ENCODE measurements around the gene TTC17.
"Not testable (repeated sequence)": the region's sequence is repeated elsewhere in the genome, so short reads cannot be mapped to it uniquely, and the experiment has no call there.

TTC17 gene, protein sequence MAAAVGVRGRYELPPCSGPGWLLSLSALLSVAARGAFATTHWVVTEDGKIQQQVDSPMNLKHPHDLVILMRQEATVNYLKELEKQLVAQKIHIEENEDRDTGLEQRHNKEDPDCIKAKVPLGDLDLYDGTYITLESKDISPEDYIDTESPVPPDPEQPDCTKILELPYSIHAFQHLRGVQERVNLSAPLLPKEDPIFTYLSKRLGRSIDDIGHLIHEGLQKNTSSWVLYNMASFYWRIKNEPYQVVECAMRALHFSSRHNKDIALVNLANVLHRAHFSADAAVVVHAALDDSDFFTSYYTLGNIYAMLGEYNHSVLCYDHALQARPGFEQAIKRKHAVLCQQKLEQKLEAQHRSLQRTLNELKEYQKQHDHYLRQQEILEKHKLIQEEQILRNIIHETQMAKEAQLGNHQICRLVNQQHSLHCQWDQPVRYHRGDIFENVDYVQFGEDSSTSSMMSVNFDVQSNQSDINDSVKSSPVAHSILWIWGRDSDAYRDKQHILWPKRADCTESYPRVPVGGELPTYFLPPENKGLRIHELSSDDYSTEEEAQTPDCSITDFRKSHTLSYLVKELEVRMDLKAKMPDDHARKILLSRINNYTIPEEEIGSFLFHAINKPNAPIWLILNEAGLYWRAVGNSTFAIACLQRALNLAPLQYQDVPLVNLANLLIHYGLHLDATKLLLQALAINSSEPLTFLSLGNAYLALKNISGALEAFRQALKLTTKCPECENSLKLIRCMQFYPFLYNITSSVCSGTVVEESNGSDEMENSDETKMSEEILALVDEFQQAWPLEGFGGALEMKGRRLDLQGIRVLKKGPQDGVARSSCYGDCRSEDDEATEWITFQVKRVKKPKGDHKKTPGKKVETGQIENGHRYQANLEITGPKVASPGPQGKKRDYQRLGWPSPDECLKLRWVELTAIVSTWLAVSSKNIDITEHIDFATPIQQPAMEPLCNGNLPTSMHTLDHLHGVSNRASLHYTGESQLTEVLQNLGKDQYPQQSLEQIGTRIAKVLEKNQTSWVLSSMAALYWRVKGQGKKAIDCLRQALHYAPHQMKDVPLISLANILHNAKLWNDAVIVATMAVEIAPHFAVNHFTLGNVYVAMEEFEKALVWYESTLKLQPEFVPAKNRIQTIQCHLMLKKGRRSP

DNA sequence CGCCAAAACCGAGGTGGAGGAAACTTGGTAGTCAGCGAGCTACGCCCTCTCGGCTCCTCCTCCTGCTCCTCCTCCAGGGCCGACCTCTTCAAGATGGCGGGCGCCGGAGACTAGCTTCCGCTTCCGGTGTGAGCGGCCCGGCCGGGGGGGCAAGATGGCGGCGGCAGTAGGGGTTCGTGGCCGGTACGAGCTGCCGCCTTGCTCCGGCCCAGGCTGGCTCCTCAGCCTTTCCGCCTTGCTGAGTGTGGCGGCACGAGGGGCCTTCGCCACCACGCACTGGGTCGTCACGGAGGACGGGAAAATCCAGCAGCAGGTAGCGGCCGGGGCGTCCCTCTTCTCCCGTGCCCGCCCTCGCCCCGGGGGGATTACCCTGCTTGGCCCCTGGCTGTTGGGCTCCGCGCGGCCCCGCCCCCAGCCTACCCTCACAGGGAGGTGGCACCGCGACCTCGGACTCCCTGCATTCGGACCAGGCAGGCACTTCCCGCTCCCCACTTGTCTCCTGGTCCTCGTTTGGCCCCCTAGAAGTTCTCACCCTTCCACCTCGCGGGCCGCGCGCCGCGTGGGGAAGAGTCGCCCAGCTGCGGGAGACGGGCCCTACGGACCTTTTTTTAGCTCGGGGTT is at the start of gene TTC17:
Gene TTC17, plus strand, starts transcription at position 120 of the 621 bp plus-strand sequence. Its CDS starts 35 bp downstream, at position 155.
- peak; percentile 90 for DNase-seq (ENCODE audit: low spot score)

DNA sequence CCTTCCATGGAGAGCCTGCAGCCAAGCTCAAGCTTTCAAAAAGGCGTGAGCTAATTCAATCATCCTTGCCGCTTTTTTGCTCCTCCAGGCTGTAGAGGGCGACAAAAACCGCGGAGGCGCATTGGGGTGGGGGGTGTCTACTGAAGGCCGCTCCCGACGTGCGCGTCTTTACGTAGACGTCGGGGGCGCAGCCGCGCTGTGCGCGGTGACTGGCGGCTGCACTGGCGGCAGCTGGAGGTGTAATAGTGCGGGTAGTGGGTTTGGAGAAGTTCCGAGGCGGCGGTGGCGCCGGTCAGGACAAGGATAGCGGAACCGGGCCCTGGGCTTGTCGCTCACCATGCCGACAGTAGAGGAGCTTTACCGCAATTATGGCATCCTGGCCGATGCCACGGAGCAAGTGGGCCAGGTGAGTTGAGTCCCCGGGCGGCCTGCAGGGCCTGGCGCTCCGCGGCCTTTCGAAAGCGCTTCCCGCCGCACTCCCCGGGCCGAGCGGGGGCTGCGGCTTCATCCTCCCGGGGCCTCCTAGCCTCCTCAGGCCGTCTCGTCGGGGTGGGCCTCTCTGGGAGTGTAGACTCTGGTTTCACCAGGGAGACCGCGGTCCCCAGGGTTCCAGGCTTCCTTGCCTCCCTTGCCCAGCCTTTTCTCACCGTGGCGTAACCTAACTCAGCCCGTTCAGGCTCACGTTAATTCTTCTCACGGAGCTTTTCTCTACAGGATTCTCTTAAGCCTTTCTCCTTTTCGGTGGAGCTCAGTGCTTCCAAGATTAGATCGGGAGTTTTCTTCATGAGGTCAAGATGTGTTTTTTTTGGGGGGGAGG is 46.7 kb upstream of the TTC17 start, which contains the start of gene API5:
Gene API5, plus strand, starts transcription at position 206 of the 817 bp plus-strand sequence. Its CDS starts 132 bp downstream, at position 338.
- DNase-seq (ENCODE audit: low spot score): peak; percentile 94

DNA sequence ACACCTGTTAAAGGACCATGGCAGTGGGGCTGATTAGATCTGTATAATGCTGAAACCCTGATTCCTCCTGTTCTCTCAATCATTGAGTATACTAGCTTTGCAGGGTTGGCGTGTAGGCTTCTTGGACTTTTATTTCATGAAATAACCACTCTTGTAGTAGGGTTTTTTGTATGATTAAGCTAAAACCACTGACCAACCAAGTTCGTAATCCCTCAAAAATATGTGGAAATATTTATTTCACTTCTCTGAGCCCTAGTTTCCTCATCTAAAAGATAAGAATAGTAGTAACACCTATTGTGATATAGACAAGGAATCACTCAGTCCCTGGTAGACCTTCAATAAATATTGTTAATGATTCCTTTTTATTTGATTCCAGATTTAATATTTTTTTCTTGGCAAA is 42.8 kb upstream of the TTC17 start:
- DNase-seq (ENCODE audit: low spot score): no peak

DNA sequence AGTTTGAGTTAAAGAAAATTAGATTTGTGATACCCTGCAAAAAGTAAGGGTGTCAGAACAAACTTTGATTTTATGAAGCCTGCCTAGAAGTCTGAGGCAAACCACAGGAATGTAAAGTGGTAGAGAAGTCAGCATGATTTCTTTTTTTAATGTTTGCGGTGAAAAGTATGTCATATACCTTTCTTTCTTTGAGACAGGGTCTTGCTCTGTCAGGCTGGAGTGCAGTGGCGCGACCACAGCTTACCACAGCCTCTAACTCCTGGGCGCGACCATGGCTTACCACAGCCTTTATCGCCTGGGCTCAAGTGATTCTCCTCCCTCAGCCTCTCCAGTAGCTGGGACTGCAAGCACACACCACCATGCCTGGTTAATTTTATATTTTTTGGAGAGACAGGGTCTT is 42.3 kb upstream of the TTC17 start:
- no peak for DNase-seq (ENCODE audit: low spot score)

DNA sequence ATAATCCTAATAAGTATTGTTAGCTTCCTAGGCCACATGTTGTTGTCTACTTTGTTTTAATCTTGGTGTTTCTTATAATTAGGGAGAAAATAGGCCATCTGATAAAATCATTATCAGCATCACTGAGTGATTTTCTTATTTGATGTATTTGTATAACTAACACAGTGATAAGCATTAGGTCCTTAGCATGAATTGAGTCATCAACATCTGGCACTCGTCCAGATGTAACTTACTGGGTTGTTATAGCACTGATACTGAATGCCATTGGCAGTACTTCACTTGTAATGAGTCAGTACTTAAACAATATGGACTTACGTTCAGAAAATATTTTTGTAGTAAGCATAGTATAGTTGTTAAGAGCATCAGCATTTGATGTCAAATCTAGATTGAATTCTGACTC is 30.7 kb upstream of the TTC17 start:
- no peak for DNase-seq (ENCODE audit: low spot score)

DNA sequence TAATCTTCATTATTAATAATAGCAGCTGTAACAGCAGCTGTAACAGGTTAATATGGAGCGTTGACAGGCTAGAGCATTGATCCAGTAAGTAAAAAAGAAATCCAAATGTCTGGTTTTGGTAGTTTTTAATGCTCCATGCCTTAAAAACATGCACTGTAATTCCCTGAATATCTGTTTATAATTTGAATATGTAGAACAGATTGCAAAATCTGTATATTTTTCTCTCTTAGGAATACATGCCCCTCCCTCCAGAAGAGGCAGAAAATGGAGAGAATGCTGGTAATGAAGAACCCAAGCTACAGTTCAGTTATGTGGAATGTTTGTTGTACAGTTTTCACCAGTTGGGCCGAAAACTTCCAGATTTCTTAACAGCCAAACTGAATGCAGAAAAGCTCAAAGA is 30.2 kb upstream of the TTC17 start:
- no peak for DNase-seq (ENCODE audit: low spot score)

DNA sequence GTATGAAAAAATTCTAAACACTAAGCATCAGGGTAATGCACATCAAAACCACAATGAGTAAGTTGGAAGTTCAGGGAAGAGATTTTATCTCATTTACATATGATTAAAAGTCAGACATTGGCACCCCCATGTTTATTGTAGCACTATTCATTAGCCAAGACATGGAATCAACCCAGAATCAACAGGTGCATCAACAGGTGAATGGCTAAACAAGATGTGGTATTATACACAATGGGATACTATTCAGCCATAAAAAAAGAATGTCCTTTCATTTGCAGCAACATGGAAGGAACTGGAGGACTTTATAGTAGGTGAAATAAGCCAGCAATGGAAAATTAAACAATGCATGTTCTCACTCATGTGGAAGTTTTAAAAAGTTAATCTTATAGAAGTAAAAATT is 17.6 kb upstream of the TTC17 start:
- no peak for DNase-seq (ENCODE audit: low spot score)

DNA sequence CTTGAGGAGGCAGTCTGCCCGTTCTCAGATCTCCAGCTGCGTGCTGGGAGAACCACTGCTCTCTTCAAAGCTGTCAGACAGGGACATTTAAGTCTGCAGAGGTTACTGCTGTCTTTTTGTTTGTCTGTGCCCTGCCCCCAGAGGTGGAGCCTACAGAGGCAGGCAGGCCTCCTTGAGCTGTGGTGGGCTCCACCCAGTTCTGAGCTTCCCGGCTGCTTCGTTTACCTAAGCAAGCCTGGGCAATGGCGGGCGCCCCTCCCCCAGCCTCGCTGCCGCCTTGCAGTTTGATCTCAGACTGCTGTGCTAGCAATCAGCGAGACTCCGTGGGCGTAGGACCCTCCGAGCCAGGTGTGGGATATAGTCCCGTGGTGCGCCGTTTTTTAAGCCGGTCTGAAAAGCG is 7.3 kb upstream of the TTC17 start:
- DNase-seq (ENCODE audit: low spot score): not testable (repeated sequence)

DNA sequence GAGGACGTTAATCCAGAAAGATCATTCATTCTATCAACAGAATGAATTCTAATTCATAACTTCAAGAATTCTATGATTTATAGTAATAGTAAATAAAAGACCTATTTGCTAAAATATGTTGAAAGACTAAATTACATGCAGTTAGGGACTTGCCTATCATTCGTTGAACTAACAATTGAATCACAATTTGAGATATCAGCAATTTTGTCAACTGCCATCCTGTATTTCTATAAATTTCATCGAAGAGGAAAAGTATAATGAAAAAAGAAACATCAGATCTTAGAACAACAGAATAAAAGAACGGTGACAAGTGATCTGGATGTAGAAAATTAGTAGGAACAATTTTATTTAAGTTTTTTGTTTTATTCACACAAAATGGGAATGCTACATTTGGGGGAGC is 4.4 kb upstream of the TTC17 start:
- no peak for DNase-seq (ENCODE audit: low spot score)

DNA sequence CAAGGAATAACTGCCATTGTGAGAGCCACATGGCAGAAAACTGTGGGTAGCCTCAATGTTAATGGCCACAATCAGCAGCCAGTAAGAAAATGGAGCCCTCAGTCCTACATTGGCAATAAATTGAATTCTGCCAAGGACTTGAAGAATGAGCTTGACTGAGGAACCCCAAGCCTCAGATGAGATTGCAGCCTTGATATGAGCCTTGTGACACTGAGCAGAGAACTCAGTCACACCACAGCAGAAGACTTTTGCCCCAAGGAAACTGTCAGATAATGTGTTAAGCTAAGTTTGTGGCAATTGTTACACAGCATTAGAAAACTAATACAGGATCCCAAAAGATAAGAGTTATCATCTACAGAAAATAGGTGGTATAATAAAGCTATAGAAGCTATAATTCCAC is 2.4 kb upstream of the TTC17 start:
- no peak for DNase-seq (ENCODE audit: low spot score)

DNA sequence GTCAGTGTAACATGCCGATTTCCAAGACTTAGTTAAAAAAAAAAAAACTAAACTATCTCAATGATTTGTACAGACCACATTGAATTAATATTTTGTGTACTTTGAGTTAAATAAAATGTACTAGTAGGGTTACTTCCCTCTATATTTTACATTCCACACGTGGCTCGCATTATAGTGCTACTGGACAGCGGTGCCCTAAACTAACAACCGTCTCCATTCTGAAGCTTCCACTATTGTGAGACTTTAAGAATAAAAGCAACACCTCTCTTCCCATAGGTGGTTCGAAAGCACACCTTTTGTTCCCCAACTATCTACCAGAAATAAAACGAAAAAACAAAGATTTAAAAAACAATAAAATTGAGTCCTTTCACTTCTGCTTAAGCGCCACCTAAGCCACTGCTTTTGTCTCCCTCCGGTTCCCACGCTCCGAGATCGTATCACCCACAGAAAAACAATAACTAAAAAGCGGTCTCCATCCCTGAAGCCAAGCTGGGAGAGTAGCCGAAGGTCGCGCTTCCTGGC is 380 bp upstream of the TTC17 start:
- DNase-seq (ENCODE audit: low spot score): no peak

DNA sequence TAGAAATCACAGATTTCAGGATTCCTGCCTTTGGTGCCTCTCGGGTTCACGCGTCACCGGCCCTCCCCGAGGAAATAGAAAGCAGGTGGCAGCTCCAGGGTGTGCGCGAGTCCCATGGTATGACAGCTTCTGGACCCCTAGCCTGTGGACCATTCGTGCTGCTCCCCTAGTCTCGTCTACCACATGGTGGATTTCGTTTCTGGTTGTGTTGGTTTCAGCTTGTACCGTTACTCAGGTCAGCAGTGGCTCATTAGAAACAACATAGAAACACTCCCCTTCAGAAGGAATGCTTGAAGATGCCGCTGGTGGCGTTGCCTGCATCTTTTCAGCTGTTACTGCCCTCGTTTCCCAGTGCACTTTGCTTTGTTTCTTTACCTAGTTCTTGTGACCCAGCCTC is 700 bp downstream of the TTC17 start:
- DNase-seq (ENCODE audit: low spot score): peak; percentile 10

DNA sequence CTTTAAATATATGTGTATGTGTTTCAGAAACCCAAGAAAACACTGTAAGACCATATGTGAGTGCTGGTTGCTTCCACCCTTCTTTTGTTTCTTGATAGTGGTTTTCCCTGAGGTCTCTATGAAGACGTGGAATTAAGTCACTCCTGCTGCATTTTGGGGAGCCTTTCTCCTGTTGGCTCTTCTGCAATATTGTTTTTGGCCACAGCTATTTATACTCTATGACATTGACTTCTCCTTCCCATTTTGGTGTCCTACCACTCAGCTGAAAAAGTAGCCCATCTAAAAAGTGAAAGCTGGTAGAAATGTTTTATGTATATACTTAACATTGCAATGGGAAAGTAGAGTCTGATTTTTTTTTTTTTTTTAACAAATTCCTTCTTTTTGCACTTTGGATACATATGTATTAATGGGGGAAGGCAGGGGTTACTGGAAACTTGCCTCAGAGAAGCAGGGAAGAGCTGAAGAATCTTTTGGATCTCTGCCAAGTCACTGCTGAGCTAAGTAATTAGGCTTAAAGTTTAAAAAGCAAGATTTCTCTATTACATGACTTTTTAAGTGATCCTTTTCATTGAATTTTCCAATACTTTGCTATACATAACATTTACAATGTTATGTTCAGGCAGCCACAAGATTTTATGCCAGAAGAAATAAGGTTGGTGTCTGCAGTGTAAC is 1.8 kb downstream of the TTC17 start:
- DNase-seq (ENCODE audit: low spot score): no peak

DNA sequence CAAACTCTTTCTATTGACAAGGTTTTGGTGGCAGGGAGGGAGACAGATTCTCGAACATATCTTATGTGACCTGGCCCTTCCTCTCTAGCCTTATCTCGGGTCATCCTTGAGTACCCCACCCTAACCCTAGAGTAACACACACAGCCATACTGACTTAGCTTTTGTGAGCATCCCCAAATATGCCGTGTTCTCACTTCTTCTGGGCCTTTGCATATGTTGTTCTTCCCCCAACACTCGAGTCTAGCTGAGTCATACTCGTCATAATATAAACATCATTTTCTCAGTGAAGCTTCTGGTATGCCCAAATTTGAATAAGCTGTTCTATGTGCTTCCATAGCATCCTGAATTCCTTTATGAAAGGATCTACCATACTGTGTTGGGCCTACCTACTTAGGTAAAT is 8.0 kb downstream of the TTC17 start:
- no peak for DNase-seq (ENCODE audit: low spot score)

DNA sequence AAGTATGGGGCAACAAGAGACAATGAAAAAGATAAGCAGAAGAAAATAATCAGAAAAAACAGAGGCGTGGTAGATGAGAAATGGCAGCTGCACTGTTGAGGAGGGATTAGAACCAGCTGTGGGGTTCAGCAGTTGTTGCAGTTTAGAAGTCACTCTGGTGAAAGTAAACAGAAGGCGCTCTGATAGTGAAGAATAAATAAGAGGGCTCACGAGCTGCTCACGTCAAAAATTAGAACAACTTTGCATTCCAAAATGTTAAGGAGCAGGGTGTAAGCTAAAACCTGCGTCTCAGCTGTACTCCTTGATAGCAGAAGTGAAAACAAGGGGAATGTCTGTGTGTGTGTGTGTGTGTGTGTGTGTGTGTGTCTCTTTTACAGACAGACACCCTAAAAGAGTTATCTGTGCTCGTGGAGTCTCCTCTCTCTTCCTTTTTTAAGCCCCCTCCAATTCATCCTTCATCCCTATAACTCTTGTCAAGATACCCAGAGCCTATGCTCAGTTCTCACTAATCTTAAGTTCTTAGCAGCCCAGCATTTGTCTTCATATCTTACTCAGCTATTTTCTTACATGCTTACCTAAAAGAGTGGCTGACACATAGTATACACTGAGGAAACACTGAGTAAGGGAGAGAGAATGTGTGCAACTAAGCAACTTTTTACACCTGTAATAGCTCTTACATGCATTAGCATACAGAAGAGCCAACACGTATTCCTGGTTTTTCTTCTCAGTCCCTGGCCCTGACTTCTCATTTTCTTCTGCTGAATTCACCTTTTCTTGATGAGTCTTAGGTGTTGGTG is 8.9 kb downstream of the TTC17 start:
- no peak for DNase-seq (ENCODE audit: low spot score)

DNA sequence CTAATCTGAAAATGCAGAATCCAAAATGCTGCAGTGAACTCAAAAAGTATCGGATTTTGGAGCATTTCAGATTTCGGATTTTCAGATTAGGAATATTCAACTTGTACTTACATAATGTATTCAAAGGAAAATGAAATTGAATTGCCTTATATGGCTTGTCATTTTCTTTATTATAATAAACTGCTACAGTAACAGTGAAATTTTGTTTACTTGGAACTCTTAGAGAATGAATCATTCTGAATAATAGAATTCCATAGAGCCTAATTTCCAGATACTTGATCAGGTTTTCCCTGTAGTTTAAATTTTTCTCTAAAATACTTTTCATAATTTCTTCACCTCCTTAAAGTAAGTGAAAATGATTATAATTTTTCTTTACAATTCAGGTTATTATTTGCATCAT is 17.3 kb downstream of the TTC17 start:
- DNase-seq (ENCODE audit: low spot score): no peak

DNA sequence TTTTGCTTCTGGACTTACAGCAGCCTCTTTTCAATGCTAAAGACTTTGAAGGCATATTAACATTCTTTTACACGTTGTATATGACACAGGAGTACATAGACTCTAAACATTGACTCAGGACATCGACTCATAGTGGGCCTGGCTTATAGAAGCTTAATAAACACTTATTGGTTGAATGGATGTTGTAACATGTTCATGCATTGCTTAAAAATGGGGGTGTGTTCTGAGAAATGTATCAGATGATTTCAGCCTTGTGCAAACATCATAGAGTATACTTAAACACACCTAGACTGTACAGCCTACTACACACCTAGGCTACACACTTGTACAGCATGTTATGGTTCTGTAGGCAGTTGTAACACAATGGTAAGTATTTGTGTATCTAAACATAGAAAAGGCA is 17.9 kb downstream of the TTC17 start:
- DNase-seq (ENCODE audit: low spot score): no peak

DNA sequence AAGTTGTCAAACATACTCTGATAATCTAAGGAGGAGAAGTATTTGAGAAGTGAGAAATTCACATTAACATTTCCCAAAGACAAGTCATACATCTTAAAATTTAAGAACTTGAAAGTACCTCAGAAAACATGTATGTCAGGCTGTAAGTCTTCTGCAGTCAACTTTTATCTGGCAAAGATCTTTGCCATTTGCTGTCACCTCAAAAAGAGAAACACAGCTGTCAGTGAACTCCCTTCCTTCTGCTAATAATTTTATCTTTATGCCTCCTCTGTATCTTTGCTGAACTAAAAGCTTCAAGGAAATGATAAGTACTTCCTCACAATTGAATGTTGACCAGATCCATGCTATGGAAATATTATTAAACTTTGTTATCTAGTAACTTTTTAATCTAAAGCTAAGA is 18.7 kb downstream of the TTC17 start:
- no peak for DNase-seq (ENCODE audit: low spot score)

DNA sequence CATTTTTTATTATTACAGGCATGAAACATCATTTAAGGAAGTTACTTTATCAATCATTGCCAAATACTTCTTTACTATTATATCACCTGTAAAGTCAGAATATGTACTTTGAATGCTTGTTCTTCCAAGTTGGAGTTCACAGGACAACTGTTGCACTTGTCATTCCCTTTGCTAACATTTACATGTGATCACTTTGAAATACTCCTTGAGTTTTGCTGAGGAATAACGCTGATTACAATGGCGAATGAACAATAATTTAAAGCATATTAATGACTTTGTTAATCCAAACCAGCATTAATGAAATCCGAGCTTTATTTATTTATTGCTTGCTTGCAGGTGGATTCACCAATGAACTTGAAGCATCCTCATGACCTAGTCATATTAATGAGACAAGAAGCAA is 20.2 kb downstream of the TTC17 start:
- DNase-seq (ENCODE audit: low spot score): no peak

DNA sequence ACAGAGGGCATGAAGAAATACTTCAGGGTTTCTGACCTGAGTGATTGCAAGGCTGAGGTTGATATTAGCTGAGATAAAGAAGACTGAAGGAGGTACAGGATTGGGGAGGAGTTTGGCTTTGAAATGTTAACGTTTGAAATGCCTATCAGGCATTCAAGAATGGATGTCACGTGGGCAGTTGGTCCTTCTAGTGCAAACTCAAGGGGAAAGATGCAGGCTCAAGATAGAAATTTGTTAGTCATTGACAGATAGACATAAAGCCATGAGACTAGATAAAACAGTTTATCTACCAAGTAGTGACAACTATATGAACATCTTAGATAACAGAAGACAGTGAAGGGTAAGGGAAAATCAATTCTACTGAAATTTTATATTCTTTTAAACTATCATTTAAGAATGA is 23.1 kb downstream of the TTC17 start:
- DNase-seq (ENCODE audit: low spot score): no peak
